ENCODE results near the gene BCAS3.
"Not testable (repeated sequence)": the region's sequence is repeated elsewhere in the genome, so short reads cannot be mapped to it uniquely, and the experiment has no call there.

BCAS3 gene

GRCh38 chr17:60759756-60760155 lies 82.1 kb downstream of the BCAS3 start:
- Histone ChIP-seq H3K4me2 (ENCODE audit: low read length) (no peak overlapping the region), H3K9me3 (ENCODE audit: insufficient read depth, low read depth, low read length) (no peaks in the 10 kb centered on the region), H3K36me3 (ENCODE audit: control insufficient read depth in 1 of 2, insufficient read depth in 2 of 2, low read length in 2 of 2) (no peaks in the 10 kb centered on the region), H3K27ac (ENCODE audit: low read depth, low read length) (no peak overlapping the region), H3K18ac (ENCODE audit: low read length) (no peak overlapping the region), H2AFZ (ENCODE audit: insufficient read depth, low read length, poor library complexity) (no peak overlapping the region), H3K79me1 (ENCODE audit: low read length) (no peaks in the 10 kb centered on the region), H4K12ac (ENCODE audit: low read depth, low read length) (no peak overlapping the region), H3K23ac (ENCODE audit: low read length) (no peak overlapping the region), H3K27me3 (ENCODE audit: insufficient read depth, low read length) (no peaks in the 10 kb centered on the region), H3K4me3 (ENCODE audit: low read depth, low read length) (no peak overlapping the region), H3K4ac (ENCODE audit: low read depth, low read length) (no peak overlapping the region), H2BK12ac (ENCODE audit: low read length) (no peak overlapping the region), H2BK5ac (ENCODE audit: low read depth, low read length, poor library complexity) (no peak overlapping the region), H3K4me1 (ENCODE audit: control insufficient read depth in 1 of 2, insufficient read depth in 2 of 2, low read length in 2 of 2) (no peaks in the 10 kb centered on the region), H4K91ac (ENCODE audit: low read depth, low read length) (no peak overlapping the region), H3K9ac (ENCODE audit: low read length) (no peak overlapping the region), H3K14ac (ENCODE audit: low read length) (no peak overlapping the region), H4K8ac (ENCODE audit: low read depth, low read length) (no peak overlapping the region), H2AK5ac (ENCODE audit: low read length) (no peak overlapping the region), H3K79me2 (ENCODE audit: control insufficient read depth, insufficient read depth, low read length, poor library complexity) (no peaks in the 10 kb centered on the region), H2BK120ac (ENCODE audit: insufficient read depth, low read length, poor library complexity) (no peak overlapping the region)
- DNase-seq, result no peak

- not testable (repeated sequence) for DNase-seq; H3K4me2 ChIP-seq (ENCODE audit: low read length); H2BK12ac ChIP-seq (ENCODE audit: low read length); H2AK5ac ChIP-seq (ENCODE audit: low read length); H4K91ac ChIP-seq (ENCODE audit: low read depth, low read length); H3K4me3 ChIP-seq (ENCODE audit: low read depth, low read length); H2AFZ ChIP-seq (ENCODE audit: insufficient read depth, low read length, poor library complexity); H3K79me1 ChIP-seq (ENCODE audit: low read length); H3K18ac ChIP-seq (ENCODE audit: low read length); H3K9ac ChIP-seq (ENCODE audit: low read length); H3K14ac ChIP-seq (ENCODE audit: low read length); H3K4me1 ChIP-seq (ENCODE audit: control insufficient read depth in 1 of 2, insufficient read depth in 2 of 2, low read length in 2 of 2); H3K4ac ChIP-seq (ENCODE audit: low read depth, low read length); H3K27me3 ChIP-seq (ENCODE audit: insufficient read depth, low read length); H4K8ac ChIP-seq (ENCODE audit: low read depth, low read length); H3K27ac ChIP-seq (ENCODE audit: low read depth, low read length); H2BK120ac ChIP-seq (ENCODE audit: insufficient read depth, low read length, poor library complexity); H3K23ac ChIP-seq (ENCODE audit: low read length); H4K12ac ChIP-seq (ENCODE audit: low read depth, low read length); H3K36me3 ChIP-seq (ENCODE audit: control insufficient read depth in 1 of 2, insufficient read depth in 2 of 2, low read length in 2 of 2); H2BK5ac ChIP-seq (ENCODE audit: low read depth, low read length, poor library complexity); H3K79me2 ChIP-seq (ENCODE audit: control insufficient read depth, insufficient read depth, low read length, poor library complexity); H3K9me3 ChIP-seq (ENCODE audit: insufficient read depth, low read depth, low read length)
- no CpG with 5 or more reads among the region's 6 CpGs for WGBS (ENCODE audit: extremely low coverage, insufficient coverage, insufficient read length)
Measured at GRCh38 chr17:60761301-60761700, 83.7 kb downstream of the BCAS3 start.

DNA sequence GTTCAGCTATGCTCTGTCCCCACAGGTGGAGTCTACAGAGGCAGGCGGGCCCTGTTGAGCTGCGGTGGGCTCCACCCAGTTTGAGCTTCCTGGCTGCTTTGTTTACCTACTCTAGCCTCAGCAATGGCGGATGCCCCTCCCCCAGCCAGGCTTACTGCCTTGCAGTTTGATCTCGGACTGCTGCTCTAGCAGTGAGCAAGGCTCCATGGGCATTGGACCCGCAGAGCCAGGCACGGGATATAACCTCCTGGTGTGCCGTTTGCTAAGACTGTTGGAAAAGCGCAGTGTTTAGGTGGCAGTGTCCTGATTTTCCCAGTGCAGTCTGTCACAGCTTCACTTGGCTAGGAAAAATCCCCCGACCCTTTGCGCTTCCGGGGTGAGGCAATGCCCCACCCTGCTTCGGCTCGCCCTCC lies 89.1 kb downstream of the BCAS3 start:
- H3K36me3 ChIP-seq (ENCODE audit: control insufficient read depth in 1 of 2, insufficient read depth in 2 of 2, low read length in 2 of 2), result peaks cover 0 to 2% of the 10 kb centered on the region in 2 experiments
- H4K8ac ChIP-seq (ENCODE audit: low read depth, low read length), result no peak overlapping the region
- H3K79me1 ChIP-seq (ENCODE audit: low read length), result no peaks in the 10 kb centered on the region
- H2BK5ac ChIP-seq (ENCODE audit: low read depth, low read length, poor library complexity), result no peak overlapping the region
- H3K9me3 ChIP-seq (ENCODE audit: insufficient read depth, low read depth, low read length), result peaks cover 5% of the 10 kb centered on the region
- H4K91ac ChIP-seq (ENCODE audit: low read depth, low read length), result no peak overlapping the region
- no peaks in the 10 kb centered on the region for H3K4me1 ChIP-seq (ENCODE audit: control insufficient read depth in 1 of 2, insufficient read depth in 2 of 2, low read length in 2 of 2)
- H3K4me3 ChIP-seq (ENCODE audit: low read depth, low read length), result no peak overlapping the region
- no peak overlapping the region for H2BK12ac ChIP-seq (ENCODE audit: low read length)
- H3K4me2 ChIP-seq (ENCODE audit: low read length), result no peak overlapping the region
- H3K14ac ChIP-seq (ENCODE audit: low read length), result no peak overlapping the region
- WGBS (ENCODE audit: extremely low coverage, insufficient coverage, insufficient read length), result no CpG with 5 or more reads among the region's 13 CpGs
- no peak overlapping the region for H3K9ac ChIP-seq (ENCODE audit: low read length)
- H3K23ac ChIP-seq (ENCODE audit: low read length), result no peak overlapping the region
- no peak overlapping the region for H4K12ac ChIP-seq (ENCODE audit: low read depth, low read length)
- H3K4ac ChIP-seq (ENCODE audit: low read depth, low read length), result no peak overlapping the region
- no peak overlapping the region for H3K27ac ChIP-seq (ENCODE audit: low read depth, low read length)
- no peak overlapping the region for H2AK5ac ChIP-seq (ENCODE audit: low read length)
- H2BK120ac ChIP-seq (ENCODE audit: insufficient read depth, low read length, poor library complexity), result no peak overlapping the region
- H3K79me2 ChIP-seq (ENCODE audit: control insufficient read depth, insufficient read depth, low read length, poor library complexity), result no peaks in the 10 kb centered on the region
- no peak for DNase-seq
- H3K27me3 ChIP-seq (ENCODE audit: insufficient read depth, low read length), result no peaks in the 10 kb centered on the region
- no peak overlapping the region for H2AFZ ChIP-seq (ENCODE audit: insufficient read depth, low read length, poor library complexity)
- H3K18ac ChIP-seq (ENCODE audit: low read length), result no peak overlapping the region

- WGBS (ENCODE audit: extremely low coverage, insufficient coverage, insufficient read length), result no CpG with 5 or more reads among the region's 4 CpGs
- no peaks in the 10 kb centered on the region for H3K27me3 ChIP-seq (ENCODE audit: insufficient read depth, low read length)
- H2BK12ac ChIP-seq (ENCODE audit: low read length), result no peak overlapping the region
- no peak overlapping the region for H3K18ac ChIP-seq (ENCODE audit: low read length)
- no peak overlapping the region for H3K14ac ChIP-seq (ENCODE audit: low read length)
- no peak overlapping the region for H3K4me3 ChIP-seq (ENCODE audit: low read depth, low read length)
- no peak overlapping the region for H3K4ac ChIP-seq (ENCODE audit: low read depth, low read length)
- H3K27ac ChIP-seq (ENCODE audit: low read depth, low read length), result no peak overlapping the region
- DNase-seq, result peak; percentile 31 to 33
- H4K8ac ChIP-seq (ENCODE audit: low read depth, low read length), result no peak overlapping the region
- no peak overlapping the region for H2AK5ac ChIP-seq (ENCODE audit: low read length)
- H3K4me2 ChIP-seq (ENCODE audit: low read length), result no peak overlapping the region
- H3K79me1 ChIP-seq (ENCODE audit: low read length), result no peaks in the 10 kb centered on the region
- no peak overlapping the region for H3K23ac ChIP-seq (ENCODE audit: low read length)
- H2BK120ac ChIP-seq (ENCODE audit: insufficient read depth, low read length, poor library complexity), result no peak overlapping the region
- H3K79me2 ChIP-seq (ENCODE audit: control insufficient read depth, insufficient read depth, low read length, poor library complexity), result no peaks in the 10 kb centered on the region
- no peak overlapping the region for H3K9ac ChIP-seq (ENCODE audit: low read length)
- H4K12ac ChIP-seq (ENCODE audit: low read depth, low read length), result no peak overlapping the region
- no peak overlapping the region for H2AFZ ChIP-seq (ENCODE audit: insufficient read depth, low read length, poor library complexity)
- H3K4me1 ChIP-seq (ENCODE audit: control insufficient read depth in 1 of 2, insufficient read depth in 2 of 2, low read length in 2 of 2), result no peaks in the 10 kb centered on the region
- no peak overlapping the region for H2BK5ac ChIP-seq (ENCODE audit: low read depth, low read length, poor library complexity)
- peaks cover 5% of the 10 kb centered on the region for H3K9me3 ChIP-seq (ENCODE audit: insufficient read depth, low read depth, low read length)
- no peak overlapping the region for H4K91ac ChIP-seq (ENCODE audit: low read depth, low read length)
- peaks cover 0 to 2% of the 10 kb centered on the region in 2 experiments for H3K36me3 ChIP-seq (ENCODE audit: control insufficient read depth in 1 of 2, insufficient read depth in 2 of 2, low read length in 2 of 2)
Measured at GRCh38 chr17:60767744-60768308, 90.2 kb downstream of the BCAS3 start.
